Amygdala (tissue), 56 donors: ENCODE data around the gene TEK.
"Not testable (repeated sequence)": the region's sequence is repeated elsewhere in the genome, so short reads cannot be mapped to it uniquely, and the experiment has no call there.

Source experiments
- DNase-seq, 56 donors: peaks; one replicate each; lab custom pipeline; 2025; lab: John Stamatoyannopoulos, UW

TEK gene

GRCh38 chr9:27210588-27210987 is 101.6 kb downstream of the TEK start:
- DNase-seq: no peak

- no peak for DNase-seq
Observed at GRCh38 chr9:27212191-27212590, 103.2 kb downstream of the TEK start.

- no peak for DNase-seq
Observed at GRCh38 chr9:27212621-27213020, 103.6 kb downstream of the TEK start.

- DNase-seq: no peak
Observed at GRCh38 chr9:27227192-27227591, 118.2 kb downstream of the TEK start.

- not testable (repeated sequence) for DNase-seq
Observed at GRCh38 chr9:27239648-27240047, 130.6 kb downstream of the TEK start.

- peak in 6 of 56 donors; percentile 1 to 13 (median 6) for DNase-seq
Observed at GRCh38 chr9:27247756-27248155, 138.7 kb downstream of the TEK start.

- DNase-seq: no peak
Observed at GRCh38 chr9:27248702-27249101, 139.7 kb downstream of the TEK start.

GRCh38 chr9:27258662-27259061 is 149.6 kb downstream of the TEK start:
- no peak for DNase-seq

- no peak for DNase-seq
Observed at GRCh38 chr9:27260789-27261516, 151.9 kb downstream of the TEK start.

- DNase-seq: no peak
Observed at GRCh38 chr9:27261517-27262211, 152.6 kb downstream of the TEK start.

GRCh38 chr9:27272103-27272502 is 163.1 kb downstream of the TEK start:
- DNase-seq: no peak

- DNase-seq: no peak
Observed at GRCh38 chr9:27273186-27273585, 164.2 kb downstream of the TEK start.

GRCh38 chr9:27276193-27277030 is 167.4 kb downstream of the TEK start:
- DNase-seq: peak in 10 of 56 donors; percentile 1 to 53 (median 4)

GRCh38 chr9:27278374-27278773 is 169.3 kb downstream of the TEK start:
- no peak for DNase-seq

GRCh38 chr9:27279611-27280010 is 170.6 kb downstream of the TEK start:
- DNase-seq: no peak
